DMS79 treated with DMSO at 0.1 percent for 48 hours (cell line): ENCODE data around the gene CCM2L.
A peak's percentile ranks its signal among the peaks of the same experiment; 100 is the strongest.

Experiments
- DNase-seq: peaks from one replicate; lab custom pipeline; 2025; lab: John Stamatoyannopoulos, UW

Gene CCM2L

GRCh38 chr20:31992086-31992485, 18.2 kb upstream of the CCM2L start:
- DNase-seq, result no peak

GRCh38 chr20:31996996-31997395, 13.2 kb upstream of the CCM2L start:
- DNase-seq, result no peak

- DNase-seq, result no peak
These were observed 12.0 kb upstream of the CCM2L start for GRCh38 chr20:31998246-31998645.

GRCh38 chr20:32003325-32003724, 6.9 kb upstream of the CCM2L start:
- no peak for DNase-seq

GRCh38 chr20:32004963-32005362, 5.3 kb upstream of the CCM2L start:
- DNase-seq, result no peak

- no peak for DNase-seq
These were observed 4.2 kb upstream of the CCM2L start for GRCh38 chr20:32006053-32006452.

- no peak for DNase-seq
These were observed 3.1 kb upstream of the CCM2L start for GRCh38 chr20:32006841-32007786.

GRCh38 chr20:32007787-32008616, 2.2 kb upstream of the CCM2L start:
- no peak for DNase-seq

GRCh38 chr20:32009564-32009963, 674 bp upstream of the CCM2L start:
- DNase-seq, result no peak

GRCh38 chr20:32010666-32011065, 428 bp downstream of the CCM2L start:
- no peak for DNase-seq

- DNase-seq, result no peak
These were observed 2.0 kb downstream of the CCM2L start for GRCh38 chr20:32012159-32012688.

GRCh38 chr20:32013326-32013725, 3.1 kb downstream of the CCM2L start:
- no peak for DNase-seq

GRCh38 chr20:32017711-32018251, 7.5 kb downstream of the CCM2L start:
- DNase-seq, result peak; percentile 90

GRCh38 chr20:32018269-32019155, 8.3 kb downstream of the CCM2L start:
- peak; percentile 90 for DNase-seq

GRCh38 chr20:32019156-32019510, 8.9 kb downstream of the CCM2L start:
- DNase-seq, result peak; percentile 37

- peak; percentile 37 for DNase-seq
These were observed 9.6 kb downstream of the CCM2L start for GRCh38 chr20:32019563-32020463.

GRCh38 chr20:32021091-32021490, 10.9 kb downstream of the CCM2L start:
- DNase-seq, result no peak

GRCh38 chr20:32024683-32025295, 14.6 kb downstream of the CCM2L start:
- DNase-seq, result no peak

- DNase-seq, result no peak
These were observed 17.4 kb downstream of the CCM2L start for GRCh38 chr20:32027643-32028042.
